HCT116 (cell line): ENCODE results near the gene NAALADL2.

ENCODE experiments used
- CEBPB ChIP-seq: IDR thresholded peaks from 2 replicates; pipeline ENCODE4 v1.6.1; 2012; ENCODE audit warnings: low read depth
- EGR1 ChIP-seq: IDR thresholded peaks from 2 replicates; pipeline ENCODE4 v1.6.1; 2012; ENCODE audit warnings: low read depth
- EZH2 ChIP-seq: fragments of 200-600 bp; sonication (generic); IDR thresholded peaks from 2 replicates; pipeline ENCODE4 v1.6.1; 2017; ENCODE audit warnings: antibody characterized with exemption, mixed run types
- EZH2phosphoT487 ChIP-seq: fragments of 200-600 bp; IDR thresholded peaks from 2 replicates; pipeline ENCODE4 v1.6.1; 2018; ENCODE audit warnings: antibody characterized with exemption, borderline replicate concordance
- JUND ChIP-seq: IDR thresholded peaks from 2 replicates; pipeline ENCODE4 v1.6.1; 2012
- POLR2AphosphoS5 ChIP-seq: IDR thresholded peaks from 2 replicates; pipeline ENCODE4 v1.6.1; 2011; ENCODE audit warnings: mild to moderate bottlenecking, low read depth, low read length, moderate library complexity
- RAD21 ChIP-seq: IDR thresholded peaks from 2 replicates; pipeline ENCODE4 v1.6.1; 2012; ENCODE audit warnings: low read depth, mild to moderate bottlenecking
- SRF ChIP-seq: IDR thresholded peaks from 2 replicates; pipeline ENCODE4 v1.6.1; 2012; ENCODE audit warnings: low read depth
- TCF7L2 ChIP-seq: IDR thresholded peaks from 2 replicates; pipeline ENCODE4 v1.7.0; 2011; ENCODE audit warnings: borderline replicate concordance, inconsistent platforms; ENCODE audit not compliant: insufficient read depth, insufficient read length; ENCODE audit errors: extremely low read depth
- YY1 ChIP-seq: IDR thresholded peaks from 2 replicates; pipeline ENCODE4 v1.6.1; 2011; ENCODE audit warnings: low read length, low read depth, moderate library complexity, mild to moderate bottlenecking; ENCODE audit not compliant: insufficient replicate concordance; ENCODE audit errors: extremely low read depth
- ZBTB33 ChIP-seq: IDR thresholded peaks from 2 replicates; pipeline ENCODE4 v1.6.1; 2011; ENCODE audit warnings: mild to moderate bottlenecking, low read length, moderate library complexity; ENCODE audit not compliant: insufficient replicate concordance; ENCODE audit errors: extremely low read depth
- ZFX ChIP-seq: fragments of 450-650 bp; IDR thresholded peaks from 2 replicates; pipeline ENCODE4 v1.6.1; 2017
- TF ChIP-seq, protein P1 (sequence below), 3 experiments: fragments of 200-600 bp in 1 of 3; sonication (generic) in 1 of 3; IDR thresholded peaks in 2 of 3; conservative IDR thresholded peaks in 1 of 3; 2 replicates each; pipeline ENCODE4 v1.5.1; 2012 to 2017; ENCODE audit warnings: low read depth in 2 of 3, low read length in 2 of 3, antibody characterized with exemption in 1 of 3, borderline replicate concordance in 1 of 3, control low read depth in 1 of 3, mild to moderate bottlenecking in 1 of 3, mixed read lengths in 1 of 3, mixed run types in 1 of 3, moderate library complexity in 1 of 3; ENCODE audit not compliant: insufficient read depth in 1 of 3
- TF ChIP-seq, protein P2 (sequence below): IDR thresholded peaks from 2 replicates; pipeline ENCODE4 v1.6.1; 2012

DNA sequence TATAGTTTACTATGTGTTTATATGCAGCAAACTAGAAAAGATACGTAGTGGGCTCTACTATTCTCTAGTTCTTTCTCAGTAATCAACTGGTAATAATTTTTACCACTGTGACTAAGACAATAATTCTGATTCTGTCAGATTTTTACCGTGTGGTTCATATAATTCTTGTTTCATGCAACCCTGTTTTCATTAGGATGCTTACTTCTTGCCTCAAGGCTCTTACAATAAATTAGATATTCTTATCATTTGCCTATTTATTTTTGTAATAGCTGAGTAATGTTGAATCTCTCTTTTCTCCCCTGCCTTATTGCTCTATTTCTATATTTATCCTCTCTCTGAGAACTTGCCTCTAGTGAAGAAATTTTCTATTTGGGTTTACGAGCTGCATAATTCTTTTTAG, 524.7 kb downstream of the NAALADL2 start:
- TF ChIP-seq SRF (no peak), ZBTB33 (no peak), YY1 (no peak), EZH2 (no peak), POLR2AphosphoS5 (no peak), JUND (no peak), EGR1 (no peak), RAD21 (no peak), TCF7L2 (no peak), EZH2phosphoT487 (no peak), CEBPB (no peak), ZFX (no peak)
- TF ChIP-seq, protein P1, sequence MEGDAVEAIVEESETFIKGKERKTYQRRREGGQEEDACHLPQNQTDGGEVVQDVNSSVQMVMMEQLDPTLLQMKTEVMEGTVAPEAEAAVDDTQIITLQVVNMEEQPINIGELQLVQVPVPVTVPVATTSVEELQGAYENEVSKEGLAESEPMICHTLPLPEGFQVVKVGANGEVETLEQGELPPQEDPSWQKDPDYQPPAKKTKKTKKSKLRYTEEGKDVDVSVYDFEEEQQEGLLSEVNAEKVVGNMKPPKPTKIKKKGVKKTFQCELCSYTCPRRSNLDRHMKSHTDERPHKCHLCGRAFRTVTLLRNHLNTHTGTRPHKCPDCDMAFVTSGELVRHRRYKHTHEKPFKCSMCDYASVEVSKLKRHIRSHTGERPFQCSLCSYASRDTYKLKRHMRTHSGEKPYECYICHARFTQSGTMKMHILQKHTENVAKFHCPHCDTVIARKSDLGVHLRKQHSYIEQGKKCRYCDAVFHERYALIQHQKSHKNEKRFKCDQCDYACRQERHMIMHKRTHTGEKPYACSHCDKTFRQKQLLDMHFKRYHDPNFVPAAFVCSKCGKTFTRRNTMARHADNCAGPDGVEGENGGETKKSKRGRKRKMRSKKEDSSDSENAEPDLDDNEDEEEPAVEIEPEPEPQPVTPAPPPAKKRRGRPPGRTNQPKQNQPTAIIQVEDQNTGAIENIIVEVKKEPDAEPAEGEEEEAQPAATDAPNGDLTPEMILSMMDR (IDR thresholded peaks at IDR 0.05 in 2 of 3, conservative IDR thresholded peaks at IDR 0.05 in 1 of 3; ENCODE audit: borderline replicate concordance in 1 of 3, insufficient read depth in 1 of 3, low read depth in 2 of 3, low read length in 2 of 3), result no peak
- TF ChIP-seq, protein P2, sequence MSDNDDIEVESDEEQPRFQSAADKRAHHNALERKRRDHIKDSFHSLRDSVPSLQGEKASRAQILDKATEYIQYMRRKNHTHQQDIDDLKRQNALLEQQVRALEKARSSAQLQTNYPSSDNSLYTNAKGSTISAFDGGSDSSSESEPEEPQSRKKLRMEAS, result no peak
